G401 (cell line): Measurements from ENCODE around the gene VSIG1. TPM values are rescaled to one million over a fixed set of nuclear protein-coding genes. Genes with fewer than 3 reads are reported as not detected.

Experiments used
- DNase-seq: peaks from one replicate; pipeline ENCODE4 v3.0.0-alpha.2; 2015; ENCODE audit warnings: low spot score
- in situ Hi-C: cut with HindIII; loops from 2 replicates; pipeline ENCODE4 v1.10.0; 2016; ENCODE audit warnings: low sequenced_read_pairs, mixed read lengths
- total RNA-seq: library from RNA; depleted of rRNA; stranded (reverse); fragments of >200 nt; shearing (Covaris generic); gene quantifications from 2 replicates; pipeline ENCODE4 v1.2.3, GENCODE V29; 2014

Gene VSIG1
- total RNA-seq, 1 experiment from 2014 or later = not detected

DNA sequence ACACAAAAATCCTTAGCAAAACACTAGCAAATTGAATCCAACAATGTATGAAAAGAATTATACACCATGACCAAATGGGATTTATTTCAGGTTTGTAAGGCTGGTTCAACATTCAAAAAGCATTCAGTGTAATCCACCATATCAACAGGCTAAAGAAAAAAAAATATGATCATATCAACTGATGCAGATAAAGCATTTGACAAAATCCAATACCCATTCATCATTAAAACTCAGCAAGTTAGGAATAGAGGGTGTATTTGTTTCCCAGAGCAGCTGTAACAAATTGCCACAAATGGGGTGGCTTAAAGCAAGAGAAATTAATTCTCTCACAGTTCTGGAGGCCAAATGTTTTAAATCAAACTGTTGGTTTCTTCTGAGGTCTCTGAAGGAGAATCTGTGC lies 10.7 kb downstream of the VSIG1 start:
- no peak for DNase-seq
- in situ Hi-C loops = no loop called here

DNA sequence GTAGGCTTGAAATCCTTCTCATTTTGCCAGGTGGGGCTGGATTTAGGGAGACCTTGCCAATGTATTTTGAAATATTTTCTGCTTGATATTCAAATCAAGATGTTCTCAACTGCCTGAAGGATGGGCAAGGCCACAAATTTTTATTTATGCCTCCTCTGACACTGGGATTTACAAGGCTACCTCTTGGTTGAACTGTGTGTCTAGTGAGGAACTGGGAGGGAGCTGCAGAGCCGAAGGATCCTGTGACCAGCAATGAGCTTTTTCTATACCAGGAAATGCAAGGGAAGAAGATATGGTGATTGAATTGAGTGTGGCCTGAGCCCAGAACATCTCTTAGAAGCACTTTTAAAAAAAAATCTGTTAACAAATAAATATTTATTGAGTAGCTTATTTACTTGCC lies 14.9 kb downstream of the VSIG1 start:
- in situ Hi-C loops = no loop called here
- no peak for DNase-seq

DNA sequence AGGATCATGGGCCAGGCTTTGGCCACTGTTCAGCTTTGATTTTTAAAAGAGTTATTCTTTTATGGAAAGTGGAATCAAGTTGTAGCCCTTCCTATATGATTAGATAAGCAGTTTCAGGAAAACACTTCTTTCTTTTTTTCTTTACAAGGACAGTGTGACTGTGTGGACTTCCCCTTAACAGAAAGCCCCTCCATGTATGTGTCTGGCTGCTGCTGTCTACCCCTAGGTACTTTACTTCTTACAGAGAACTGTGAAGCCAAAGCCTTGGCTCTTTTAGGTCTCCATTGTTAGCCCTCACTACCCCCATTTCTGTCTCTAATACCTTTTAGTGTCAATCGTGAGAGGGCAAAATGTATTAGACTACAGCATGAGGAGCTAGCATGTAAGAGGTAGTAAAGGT lies 19.1 kb downstream of the VSIG1 start:
- DNase-seq = no peak
- in situ Hi-C loops = no loop called here

DNA sequence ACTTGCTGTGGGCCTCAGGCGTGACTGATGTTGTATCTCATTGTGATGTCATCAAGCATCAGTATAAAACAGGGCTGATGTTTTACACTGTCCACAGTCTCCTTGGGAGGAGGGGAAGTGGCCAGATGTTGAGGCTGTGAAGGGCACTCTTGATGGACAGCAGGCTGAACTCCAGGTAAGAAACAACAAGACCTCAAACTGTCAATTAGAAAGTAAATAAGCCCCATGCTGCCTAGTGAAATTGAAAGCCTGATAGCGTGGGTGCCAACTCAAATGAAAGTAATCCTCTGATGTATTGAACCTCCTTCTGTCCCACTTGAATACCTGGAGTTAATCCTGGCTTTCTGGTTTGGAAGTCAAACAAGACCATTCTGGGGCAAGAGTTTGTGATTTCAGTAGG lies 19.7 kb downstream of the VSIG1 start:
- in situ Hi-C loops = no loop called here
- DNase-seq = no peak

DNA sequence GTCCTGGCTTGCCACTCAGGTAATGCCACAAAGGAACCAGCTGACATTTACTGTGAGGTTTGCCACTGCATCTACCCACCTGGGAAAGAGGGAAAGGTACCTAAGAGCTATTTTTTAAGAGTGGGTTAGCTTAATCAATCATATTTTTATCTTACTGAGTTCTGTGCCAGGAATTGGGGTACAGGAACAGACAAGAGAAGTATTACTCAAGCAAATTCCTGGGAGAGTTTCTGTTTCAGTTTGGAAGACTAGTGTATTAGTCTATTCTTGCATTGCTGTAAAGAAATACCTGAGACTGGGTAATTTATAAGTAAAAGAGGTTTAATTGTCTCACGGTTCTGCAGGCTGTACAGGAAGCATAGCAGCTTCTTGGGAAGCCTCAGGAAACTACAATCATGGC lies 23.3 kb downstream of the VSIG1 start:
- DNase-seq = no peak
- in situ Hi-C loops = no loop called here

DNA sequence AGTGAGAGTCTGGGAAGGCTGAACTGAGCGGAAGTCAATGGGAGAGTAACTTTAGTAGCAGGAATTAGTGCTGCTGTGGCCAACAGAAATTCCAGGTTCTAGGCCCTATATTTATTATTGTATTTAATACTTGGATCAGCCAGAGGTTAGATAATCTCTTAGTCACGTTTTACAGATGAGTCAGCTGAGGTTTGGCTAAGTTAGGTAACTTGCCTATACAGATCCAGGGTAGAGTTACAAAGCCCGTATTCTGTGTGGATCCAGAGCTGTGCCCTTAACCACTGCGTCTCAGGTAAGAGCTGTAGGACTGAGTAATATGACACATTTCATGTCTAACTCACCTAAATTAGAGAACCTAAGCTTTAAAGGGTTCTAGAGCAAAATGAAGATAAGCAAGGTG lies 26.0 kb downstream of the VSIG1 start:
- in situ Hi-C loops = no loop called here
- DNase-seq = no peak

DNA sequence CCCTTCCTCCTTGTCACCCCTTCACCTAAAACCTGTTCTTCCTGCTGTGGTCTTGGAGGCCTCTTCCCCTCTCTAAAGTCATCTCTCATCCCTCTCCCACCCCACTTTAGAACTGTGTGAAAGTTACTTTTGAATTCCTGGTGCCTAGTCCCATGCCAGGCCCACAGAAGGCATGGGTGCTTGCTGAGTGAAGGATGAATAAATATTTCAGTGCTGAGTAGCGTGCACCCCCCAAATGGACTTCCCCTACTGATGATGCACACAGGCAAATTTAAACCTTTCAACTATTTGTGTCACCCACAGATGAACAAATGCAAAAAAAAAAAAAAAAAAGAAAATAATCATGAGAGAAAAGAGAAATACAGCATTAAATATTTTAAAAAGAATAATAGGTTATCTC lies 26.7 kb downstream of the VSIG1 start:
- no peak for DNase-seq
- in situ Hi-C loops = no loop called here

DNA sequence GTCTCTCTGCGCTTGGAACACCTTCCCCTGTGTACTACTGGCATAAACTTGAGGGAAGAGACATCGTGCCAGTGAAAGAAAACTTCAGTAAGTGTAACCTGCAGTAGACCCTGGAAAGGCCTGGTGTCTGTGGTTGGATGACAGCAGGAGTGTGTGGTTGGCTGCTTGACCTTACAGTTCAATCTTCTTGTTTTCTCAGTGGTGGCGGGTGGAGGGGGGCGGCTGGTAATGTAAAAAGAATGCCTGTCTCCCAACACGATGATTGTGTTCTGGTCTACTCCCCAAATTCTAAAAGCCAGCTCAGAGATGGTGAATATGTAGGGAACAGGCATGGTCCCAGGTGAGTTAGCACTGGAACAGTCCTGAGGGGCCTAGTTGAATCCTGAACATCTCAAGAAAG lies 27.9 kb downstream of the VSIG1 start:
- in situ Hi-C loops = no loop called here

DNA sequence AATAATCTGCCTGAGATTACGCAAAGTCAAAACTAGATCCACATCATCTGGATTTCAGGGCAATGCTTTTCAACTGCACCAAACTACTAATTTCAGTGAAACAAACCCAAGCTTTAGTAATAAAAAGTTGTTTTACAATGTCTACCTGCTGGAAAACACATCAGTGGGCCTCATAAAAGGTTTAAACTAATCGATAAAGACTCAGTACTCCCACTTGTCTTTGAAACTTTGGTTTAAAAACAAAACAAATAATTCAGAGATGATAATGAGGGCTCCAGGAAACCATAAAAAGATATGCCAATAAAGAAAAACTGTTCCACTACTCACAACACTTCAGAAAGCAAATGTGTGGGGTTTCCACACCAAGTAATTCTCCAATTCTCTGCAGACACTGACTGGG lies 36.2 kb downstream of the VSIG1 start:
- no peak for DNase-seq
- in situ Hi-C loops = no loop called here

More for the DNA sequence above, 27.9 kb downstream of the VSIG1 start:
- DNase-seq = no peak

DNA sequence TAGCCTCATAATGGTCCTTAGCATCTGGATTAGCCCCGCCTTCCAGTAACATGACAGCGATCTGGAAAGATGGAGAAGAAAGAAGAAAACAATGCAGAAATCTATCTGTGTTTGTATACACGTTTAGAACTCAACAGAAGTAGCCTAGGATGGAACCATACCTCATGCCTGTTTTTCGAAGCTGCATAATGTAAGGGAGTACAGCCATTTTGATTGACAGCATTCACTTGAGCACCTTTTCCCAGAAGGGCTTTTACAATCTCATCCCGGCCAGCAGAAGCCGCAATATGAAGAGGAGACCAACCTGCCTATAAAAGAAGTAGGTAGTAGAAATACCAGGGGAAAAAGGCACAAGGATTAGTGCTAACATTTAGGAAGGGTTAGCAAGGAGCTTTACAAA lies 42.9 kb downstream of the VSIG1 start:
- DNase-seq = no peak
- in situ Hi-C loops = no loop called here

DNA sequence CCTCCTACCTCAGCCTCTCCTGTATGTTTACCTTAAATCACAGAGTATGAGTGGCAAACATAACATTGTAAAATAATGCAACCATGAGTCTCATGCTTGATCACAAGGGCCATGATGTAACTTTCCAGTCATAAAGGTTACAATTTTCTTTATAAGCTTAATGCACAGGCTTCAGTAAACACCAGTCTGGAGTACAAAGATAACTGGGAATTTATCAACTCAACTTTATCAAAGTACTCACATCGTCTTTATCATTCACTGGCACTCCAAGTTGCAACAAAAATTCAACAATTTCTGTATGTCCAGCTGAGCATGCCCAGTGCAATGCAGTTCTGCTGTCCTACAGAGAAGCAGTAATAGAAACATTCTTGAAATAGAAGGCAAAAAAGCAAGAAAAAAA lies 43.6 kb downstream of the VSIG1 start:
- in situ Hi-C loops = no loop called here

DNA sequence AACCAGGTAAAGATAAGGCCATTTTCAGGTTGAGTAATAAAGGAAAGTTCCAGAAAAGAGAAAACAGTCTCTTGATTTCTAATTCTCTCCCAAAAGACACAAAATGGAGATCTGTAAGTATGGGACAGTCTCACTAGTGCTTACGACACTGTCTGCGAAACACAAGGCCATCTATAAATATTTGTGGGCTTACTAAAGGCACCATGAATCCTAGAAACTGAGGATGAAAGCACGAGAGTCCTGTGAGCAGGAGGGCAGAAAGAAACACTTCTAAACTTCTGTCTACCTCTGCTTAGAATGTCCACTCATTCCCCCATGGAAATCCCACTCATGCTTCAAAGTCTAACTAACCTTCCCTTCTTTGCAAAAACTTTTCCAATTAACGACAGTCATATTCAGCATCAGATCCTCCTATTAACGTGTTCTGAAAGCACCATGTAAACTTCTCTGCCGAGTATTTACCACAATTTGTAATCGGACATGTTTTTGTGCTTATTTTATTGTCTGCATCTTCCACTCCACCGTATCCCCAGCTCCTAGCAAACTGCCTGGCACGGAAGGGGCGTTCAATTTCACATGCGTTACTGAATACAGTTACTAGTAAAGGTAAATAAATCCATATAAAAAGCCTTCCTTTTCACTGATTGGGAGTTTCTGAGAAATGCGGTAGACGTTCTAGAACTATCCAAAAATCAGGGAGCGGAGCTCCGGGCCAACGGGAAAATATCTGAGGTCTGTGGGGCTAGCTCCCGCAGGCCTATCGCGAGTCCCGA lies 45.8 kb downstream of the VSIG1 start:
- in situ Hi-C loops = no loop called here
- no peak for DNase-seq

More for the DNA sequence above, 43.6 kb downstream of the VSIG1 start:
- no peak for DNase-seq

DNA sequence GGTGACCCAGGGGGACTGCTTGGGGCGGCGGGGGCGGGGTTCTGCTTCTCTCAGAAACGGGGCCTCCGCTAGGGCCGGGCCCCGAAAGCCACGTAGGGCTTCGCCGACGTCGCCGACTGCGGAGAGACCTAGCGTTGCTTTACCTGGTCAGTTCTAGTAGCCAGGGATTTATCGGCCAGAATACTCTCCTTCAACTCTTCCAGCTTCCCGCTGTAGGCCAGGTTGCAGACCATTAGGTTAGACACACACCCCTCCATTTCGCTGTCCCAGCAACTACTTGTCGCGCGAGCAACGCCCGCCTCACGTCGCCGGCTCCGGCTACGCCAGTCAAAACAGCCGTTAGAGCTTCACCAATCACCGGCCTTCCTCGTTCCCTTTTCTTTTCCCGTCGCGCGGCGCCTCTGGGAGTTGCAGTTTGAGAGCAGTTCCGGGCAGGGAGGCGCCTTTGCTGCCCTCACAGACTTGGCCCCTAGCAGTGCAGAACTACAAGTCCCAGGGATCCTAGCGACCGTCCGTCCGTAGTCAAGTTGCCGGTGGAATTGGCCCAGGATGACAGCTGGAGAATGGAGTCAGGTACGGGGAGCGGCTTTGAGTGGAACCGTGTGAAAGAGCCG lies 46.5 kb downstream of the VSIG1 start, which contains the start of the genes ATG4A and PSMD10:
Gene ATG4A, plus strand, starts transcription at position 515 of the 614 bp plus-strand sequence. Its CDS starts 49 bp downstream, at position 564.
Gene PSMD10, minus strand, starts transcription at position 279 of the 614 bp plus-strand sequence. Its CDS starts 22 bp downstream, at position 257.
- in situ Hi-C loops = no loop called here
- peak; percentile 97 for DNase-seq

DNA sequence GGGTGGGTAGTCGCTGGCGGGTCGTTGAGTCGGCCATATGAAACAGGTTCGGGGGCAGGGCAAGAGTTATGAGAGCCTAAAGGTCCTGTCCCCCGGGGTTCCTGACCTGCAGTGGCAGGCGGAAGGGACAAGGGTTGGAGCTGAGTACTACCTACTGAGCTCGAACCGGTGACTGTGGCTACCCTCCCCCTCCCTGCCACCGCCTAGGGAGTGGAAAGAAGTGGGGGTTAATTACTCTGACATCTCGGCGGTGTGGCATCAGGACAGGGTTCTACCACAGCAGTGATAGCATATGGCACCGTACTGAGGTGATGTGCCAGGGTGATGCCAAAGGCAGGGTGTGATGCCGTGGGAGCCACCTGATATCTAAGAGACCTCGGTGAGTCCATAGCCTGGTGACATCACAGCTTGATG lies 47.0 kb downstream of the VSIG1 start:
- in situ Hi-C loops = no loop called here
- DNase-seq = peak; percentile 58

DNA sequence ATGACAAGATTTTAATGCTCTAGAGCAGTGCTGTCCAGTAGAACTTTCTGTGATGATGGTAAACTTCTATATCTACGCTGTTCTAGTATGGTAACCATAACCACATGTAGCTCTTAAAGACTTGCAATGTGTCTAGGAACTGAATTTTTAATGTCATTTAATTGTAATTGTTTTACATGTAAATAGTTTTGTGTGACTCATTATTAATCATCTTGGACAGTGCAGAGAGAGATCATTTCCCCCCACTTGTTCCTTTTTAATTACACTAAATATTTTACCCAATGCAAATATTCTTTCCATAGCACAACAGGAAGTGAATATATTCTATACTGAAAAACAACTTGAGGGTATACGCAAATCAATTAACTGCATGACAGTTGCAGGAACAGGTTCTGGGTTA lies 52.5 kb downstream of the VSIG1 start:
- in situ Hi-C loops = no loop called here
- DNase-seq = no peak

DNA sequence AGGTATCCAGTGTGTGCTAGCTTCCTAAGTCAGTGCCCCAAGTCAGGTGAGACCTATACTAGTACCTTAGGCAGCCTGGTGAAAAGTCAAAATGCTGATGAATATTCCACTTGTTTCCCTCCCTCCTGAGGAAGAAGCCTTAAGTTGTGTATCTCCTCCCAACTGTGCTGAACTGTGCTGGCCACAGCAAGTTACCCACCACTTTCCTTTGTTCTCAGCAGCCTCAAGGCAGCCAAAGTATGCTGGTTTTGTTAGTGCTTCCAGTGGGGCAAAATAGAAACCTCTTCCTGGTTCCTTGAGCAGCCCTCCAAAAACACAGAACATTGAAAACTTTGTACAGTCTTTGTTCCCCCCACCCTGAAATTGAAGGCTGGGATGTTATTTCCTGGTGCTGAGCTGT lies 60.6 kb downstream of the VSIG1 start:
- in situ Hi-C loops = no loop called here
- no peak for DNase-seq

DNA sequence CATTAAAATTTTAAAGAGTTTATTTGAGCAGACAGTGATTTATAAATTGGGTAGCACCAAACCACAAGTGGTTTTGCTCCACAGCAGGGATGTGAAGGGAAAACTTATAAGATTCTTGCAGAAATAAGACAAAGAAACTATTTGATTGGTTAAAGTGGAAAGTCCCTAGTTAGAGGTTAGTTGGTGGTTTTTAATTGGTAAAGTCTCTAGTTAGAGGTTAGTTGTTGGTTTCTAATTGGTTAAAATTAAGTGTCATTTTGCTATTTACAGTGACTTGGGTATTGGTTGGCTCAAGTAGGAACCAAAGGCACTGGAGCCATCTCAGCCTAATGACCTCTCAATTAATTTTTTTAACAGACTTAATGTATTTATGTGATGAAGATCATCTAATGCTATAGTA lies 69.7 kb downstream of the VSIG1 start:
- in situ Hi-C loops = no loop called here
- DNase-seq = no peak

DNA sequence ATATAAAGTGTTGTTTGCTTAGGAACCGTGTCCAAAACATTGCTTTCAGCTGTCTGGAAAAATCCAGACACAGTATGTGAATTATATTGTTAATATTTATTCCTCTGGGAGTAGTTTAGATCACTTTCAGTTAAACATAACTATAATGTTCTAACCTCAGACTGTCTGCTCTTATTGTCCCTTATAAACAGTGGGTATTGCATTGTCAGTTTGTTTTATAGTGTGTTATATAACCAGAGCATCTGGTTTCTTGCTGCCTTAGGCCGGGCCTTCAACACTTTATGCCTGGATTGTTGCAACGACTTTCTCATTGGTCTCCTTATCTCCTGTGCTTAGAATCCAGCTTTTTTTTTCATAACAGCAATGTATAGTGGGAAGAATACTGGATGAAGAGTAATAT lies 73.1 kb downstream of the VSIG1 start:
- in situ Hi-C loops = no loop called here
- peak; percentile 1 for DNase-seq

DNA sequence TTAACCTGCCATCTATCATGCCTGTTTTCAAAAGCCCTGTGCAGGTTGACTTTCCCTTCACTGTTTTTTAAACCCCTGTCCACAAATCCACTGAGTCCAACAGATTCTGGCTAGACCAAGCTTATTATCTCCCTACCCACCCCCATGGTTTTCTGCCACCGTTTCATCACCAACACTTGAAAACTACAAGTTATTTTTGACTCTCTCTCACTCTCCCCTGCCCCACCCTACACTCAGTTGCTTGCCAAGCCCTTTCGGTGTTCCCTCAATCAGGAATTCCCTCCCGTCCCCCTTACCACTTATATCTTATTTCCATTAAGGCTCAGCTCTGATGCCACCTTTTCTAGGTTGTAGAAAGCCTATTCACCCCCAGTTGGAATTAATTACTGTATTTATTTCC lies 76.4 kb downstream of the VSIG1 start:
- no peak for DNase-seq
- in situ Hi-C loops = no loop called here

DNA sequence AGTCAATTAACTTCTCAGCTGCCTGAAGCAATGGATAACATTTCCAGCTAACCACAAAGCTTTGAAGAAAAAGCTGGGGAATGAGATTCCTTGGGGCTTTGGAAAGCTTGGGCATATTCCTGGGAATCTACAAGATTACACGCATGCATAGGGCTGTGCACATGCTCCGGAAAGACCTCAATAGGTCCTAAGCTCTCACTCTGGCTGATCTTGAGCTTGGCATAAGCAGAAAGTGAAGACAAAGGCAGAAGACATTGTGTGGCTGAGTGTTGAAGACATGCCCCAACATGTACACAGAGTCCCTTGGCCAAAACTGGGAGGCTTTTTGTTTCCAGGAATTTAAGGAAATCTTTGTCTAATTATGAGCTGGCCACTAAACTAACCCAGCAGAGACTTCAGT lies 77.9 kb downstream of the VSIG1 start:
- DNase-seq = peak; percentile 8
- in situ Hi-C loops = no loop called here
